Activated CD4-positive, alpha-beta T cell treated with anti-CD3 and anti-CD28 coated beads, Interleukin-10, Interleukin-2, amounts not matched to agents 100 ng/mL and 50 ng/mL, durations not matched to agents 16 hours and 8 hours (primary cell): ENCODE data around the gene EXOC3L4.

Experiments
- DNase-seq: peaks from one replicate; pipeline ENCODE4 v3.0.0-alpha.2; 2020

The EXOC3L4 gene

GRCh38 chr14:103093856-103094405 lies 594 bp upstream of the EXOC3L4 start:
- no peak for DNase-seq

- DNase-seq: no peak
Observed at GRCh38 chr14:103095210-103095778, 769 bp downstream of the EXOC3L4 start.

- DNase-seq: no peak
Observed at GRCh38 chr14:103096387-103096786, 1.9 kb downstream of the EXOC3L4 start.

- DNase-seq: no peak
Observed at GRCh38 chr14:103097244-103097993, 2.9 kb downstream of the EXOC3L4 start.

GRCh38 chr14:103097994-103098957 lies 3.8 kb downstream of the EXOC3L4 start:
- DNase-seq: no peak

GRCh38 chr14:103099081-103099732 lies 4.7 kb downstream of the EXOC3L4 start:
- no peak for DNase-seq

GRCh38 chr14:103099733-103100280 lies 5.3 kb downstream of the EXOC3L4 start:
- DNase-seq: no peak

- DNase-seq: no peak
Observed at GRCh38 chr14:103100281-103101121, 6.0 kb downstream of the EXOC3L4 start.

- DNase-seq: no peak
Observed at GRCh38 chr14:103101257-103101962, 6.9 kb downstream of the EXOC3L4 start.

- DNase-seq: no peak
Observed at GRCh38 chr14:103101963-103102688, 7.6 kb downstream of the EXOC3L4 start.

- DNase-seq: no peak
Observed at GRCh38 chr14:103102689-103103260, 8.2 kb downstream of the EXOC3L4 start.

GRCh38 chr14:103103461-103104388 lies 9.2 kb downstream of the EXOC3L4 start:
- peak; percentile 27 for DNase-seq

- no peak for DNase-seq
Observed at GRCh38 chr14:103104389-103104653, 9.8 kb downstream of the EXOC3L4 start.

GRCh38 chr14:103104654-103105452 lies 10.3 kb downstream of the EXOC3L4 start:
- peak; percentile 74 for DNase-seq

- DNase-seq: peak; percentile 27
Observed at GRCh38 chr14:103105580-103106150, 11.1 kb downstream of the EXOC3L4 start.

- DNase-seq: no peak
Observed at GRCh38 chr14:103107455-103107854, 12.9 kb downstream of the EXOC3L4 start.
